Neuronal stem cell (in vitro differentiated cells): ENCODE data around the gene C2orf68.

Experiments
- DNase-seq: peaks from one replicate; pipeline ENCODE4 v3.0.0-alpha.2; 2013; ENCODE audit warnings: low spot score
- H2AFZ ChIP-seq: one replicate; pipeline ENCODE4 v1.6.1; 2013; ENCODE audit warnings: mild to moderate bottlenecking, low read length, inconsistent platforms
- H2AK5ac ChIP-seq: 2 replicates; pipeline ENCODE4 v1.6.1; 2013; ENCODE audit warnings: low read depth, mild to moderate bottlenecking, inconsistent platforms, low read length, moderate library complexity, mixed read lengths
- H2BK120ac ChIP-seq: 2 replicates; pipeline ENCODE4 v1.6.1; 2013; ENCODE audit warnings: low read depth, mild to moderate bottlenecking, inconsistent platforms, low read length, moderate library complexity, mixed read lengths
- H2BK12ac ChIP-seq: one replicate; pipeline ENCODE4 v1.6.1; 2013; ENCODE audit warnings: low read length, inconsistent platforms
- H2BK15ac ChIP-seq: 2 replicates; pipeline ENCODE4 v1.6.1; 2013; ENCODE audit warnings: mild to moderate bottlenecking, low read length, inconsistent platforms, mixed read lengths
- H2BK5ac ChIP-seq: one replicate; pipeline ENCODE4 v1.6.1; 2013; ENCODE audit warnings: inconsistent platforms, mild to moderate bottlenecking, low read length, moderate library complexity
- H3K14ac ChIP-seq: one replicate; pipeline ENCODE4 v1.6.1; 2013; ENCODE audit warnings: low read length, inconsistent platforms
- H3K18ac ChIP-seq: 2 replicates; pipeline ENCODE4 v1.6.1; 2013; ENCODE audit warnings: low read length, inconsistent platforms
- H3K23ac ChIP-seq: 2 replicates; pipeline ENCODE4 v1.6.1; 2013; ENCODE audit warnings: low read depth, mild to moderate bottlenecking, mixed read lengths, low read length, inconsistent platforms; ENCODE audit not compliant: poor library complexity
- H3K27ac ChIP-seq: replicated peaks from 3 replicates; pipeline ENCODE4 v1.5.1; 2013; ENCODE audit warnings: low read length, inconsistent platforms
- H3K27me3 ChIP-seq, 3 experiments: 2 replicates each; pipeline ENCODE4 v1.6.1; 2013; ENCODE audit warnings: low read length in 3 of 3, mild to moderate bottlenecking in 2 of 3, inconsistent platforms in 1 of 3, low read depth in 1 of 3, mixed read lengths in 1 of 3, moderate library complexity in 1 of 3; ENCODE audit not compliant: control insufficient read depth in 3 of 3, insufficient read depth in 3 of 3
- H3K36me3 ChIP-seq, 2 donors: replicated peaks in 1 of 2; 2 replicates each; pipeline ENCODE4 v1.6.1; 2013; ENCODE audit warnings: low read length in 2 of 2; ENCODE audit not compliant: control insufficient read depth in 2 of 2, insufficient read depth in 2 of 2
- H3K4ac ChIP-seq: 2 replicates; pipeline ENCODE4 v1.6.1; 2013; ENCODE audit warnings: inconsistent platforms, mild to moderate bottlenecking, low read length, moderate library complexity
- H3K4me1 ChIP-seq, 2 donors: 1 replicate in 1 of 2; 2 replicates in 1 of 2; pipeline ENCODE4 v1.6.1; 2013; ENCODE audit warnings: low read length in 2 of 2, low read depth in 1 of 2; ENCODE audit not compliant: control insufficient read depth in 2 of 2, insufficient read depth in 1 of 2
- H3K4me2 ChIP-seq: one replicate; pipeline ENCODE4 v1.6.1; 2013; ENCODE audit warnings: mild to moderate bottlenecking, low read length, inconsistent platforms; ENCODE audit not compliant: insufficient read depth, poor library complexity, severe bottlenecking
- H3K4me3 ChIP-seq, 2 donors: 2 replicates each; pipeline ENCODE4 v1.5.1; 2013; ENCODE audit warnings: low read length in 2 of 2, mild to moderate bottlenecking in 2 of 2, inconsistent platforms in 1 of 2, moderate library complexity in 1 of 2
- H3K79me1 ChIP-seq: one replicate; pipeline ENCODE4 v1.6.1; 2013; ENCODE audit warnings: low read depth, mild to moderate bottlenecking, inconsistent platforms, low read length, moderate library complexity
- H3K9ac ChIP-seq: one replicate; pipeline ENCODE4 v1.6.1; 2013; ENCODE audit warnings: mild to moderate bottlenecking, low read depth, low read length, inconsistent platforms; ENCODE audit not compliant: poor library complexity
- H3K9me3 ChIP-seq, 2 donors: replicated peaks in 1 of 2; 2 replicates each; pipeline versions ENCODE3 to v1.6.1; 2013; ENCODE audit warnings: low read length in 2 of 2, mild to moderate bottlenecking in 2 of 2, inconsistent platforms in 1 of 2, low read depth in 1 of 2, mixed read lengths in 1 of 2, moderate library complexity in 1 of 2; ENCODE audit not compliant: control insufficient read depth in 2 of 2, insufficient read depth in 1 of 2
- H4K8ac ChIP-seq: one replicate; pipeline ENCODE4 v1.6.1; 2013; ENCODE audit warnings: low read depth, mild to moderate bottlenecking, inconsistent platforms, low read length, moderate library complexity
- H4K91ac ChIP-seq: one replicate; pipeline ENCODE4 v1.6.1; 2013; ENCODE audit warnings: low read length, low read depth, mild to moderate bottlenecking, inconsistent platforms; ENCODE audit not compliant: poor library complexity
- WGBS, 2 donors: extraction: QIAGEN DNeasy Blood & Tissue Kit; methylation state at CpG; one replicate each; pipeline ENCODE4 v1.1.7; 2013; ENCODE audit warnings: missing lambda C conversion rate in 2 of 2, mixed read lengths in 1 of 2; ENCODE audit not compliant: insufficient read length in 2 of 2, insufficient replicate concordance in 1 of 2; ENCODE audit errors: extremely low coverage in 2 of 2; 5-methylcytosine and 5-hydroxymethylcytosine counted together

Gene C2orf68

DNA sequence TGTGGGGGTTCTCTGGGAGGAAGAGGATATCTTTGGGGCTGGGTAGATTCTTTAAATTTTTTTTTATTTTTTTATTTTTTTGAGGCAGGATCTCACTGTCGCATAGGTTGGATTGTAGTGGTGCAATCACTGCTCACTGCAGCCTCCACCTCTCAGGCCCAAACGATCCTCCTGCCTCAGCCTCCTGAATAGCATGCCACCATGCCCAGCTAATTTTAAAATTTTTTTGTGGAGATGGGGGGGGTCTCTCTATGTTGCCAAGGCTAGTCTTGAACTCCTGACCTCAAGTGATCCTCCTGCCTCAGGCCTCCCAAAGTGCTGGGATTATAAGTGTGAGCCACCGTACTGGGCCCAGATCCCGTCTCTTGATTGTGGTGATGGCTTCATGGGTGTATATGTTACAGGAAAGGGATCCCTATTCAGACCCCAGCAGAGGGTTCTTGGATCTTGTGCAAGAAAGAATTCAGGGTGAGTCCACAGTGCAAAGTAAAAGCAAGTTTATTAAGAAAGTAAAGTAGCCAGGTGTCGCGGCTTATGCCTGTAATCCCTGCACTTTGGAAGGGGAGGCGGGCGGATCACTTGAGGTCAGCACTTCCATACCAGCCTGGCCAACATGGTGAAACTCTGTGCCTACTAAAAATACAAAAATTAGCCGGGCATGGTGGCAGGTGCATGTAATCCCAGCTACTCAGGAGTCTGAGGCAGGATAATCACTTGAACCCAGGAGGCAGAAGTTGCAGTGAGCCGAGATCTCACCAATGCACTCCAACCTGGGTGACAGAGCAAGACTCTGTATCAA is 2.0 kb upstream of the C2orf68 start:
- no peak overlapping the region for H2AFZ ChIP-seq
- no peaks in the 10 kb centered on the region for H3K27me3 ChIP-seq
- H3K4ac ChIP-seq, result no peak overlapping the region
- no peaks in the 10 kb centered on the region for H3K9me3 ChIP-seq
- no peak overlapping the region for H3K4me2 ChIP-seq
- no CpG with 5 or more reads among the region's 10 CpGs for WGBS, 2 donors
- peaks cover 9 to 10% of the 10 kb centered on the region in 2 donors for H3K4me1 ChIP-seq
- H2BK5ac ChIP-seq, result no peak overlapping the region
- no peak overlapping the region for H2BK120ac ChIP-seq
- H3K4me3 ChIP-seq, result no peak overlapping the region
- no peak overlapping the region for H3K18ac ChIP-seq
- H2BK15ac ChIP-seq, result no peak overlapping the region
- no peak overlapping the region for H3K27ac ChIP-seq
- no peak overlapping the region for H2BK12ac ChIP-seq
- H3K36me3 ChIP-seq, result peaks cover 5 to 30% of the 10 kb centered on the region in 2 donors
- no peak overlapping the region for H3K9ac ChIP-seq
- no peak for DNase-seq
- no peak overlapping the region for H2AK5ac ChIP-seq
- H4K8ac ChIP-seq, result no peak overlapping the region
- H3K23ac ChIP-seq, result no peak overlapping the region
- peaks cover 11% of the 10 kb centered on the region for H3K79me1 ChIP-seq
- H3K14ac ChIP-seq, result no peak overlapping the region
- H4K91ac ChIP-seq, result no peak overlapping the region

GRCh38 chr2:85611217-85611704 is 605 bp downstream of the C2orf68 start:
- Histone ChIP-seq H4K91ac (no peak overlapping the region), H2BK5ac (peak overlapping the region; percentile 93), H3K18ac (peak overlapping the region; percentile 99), H3K14ac (peak overlapping the region; percentile 82), H3K27me3 (no peaks in the 10 kb centered on the region), H3K4me1 (peaks cover 4 to 5% of the 10 kb centered on the region in 2 donors), H3K4ac (peak overlapping the region; percentile 84), H2AFZ (peak overlapping the region; percentile 95), H2AK5ac (peak overlapping the region; percentile 97), H3K9ac (peak overlapping the region; percentile 99), H2BK12ac (peak overlapping the region; percentile 58), H2BK15ac (peak overlapping the region; percentile 37), H4K8ac (peak overlapping the region; percentile 65), H3K79me1 (peaks cover 8% of the 10 kb centered on the region), H3K4me2 (peak overlapping the region; percentile 80), H3K9me3 (no peaks in the 10 kb centered on the region), H2BK120ac (no peak overlapping the region), H3K36me3 (peaks cover 17 to 42% of the 10 kb centered on the region in 2 donors), H3K4me3 (peak overlapping the region; percentile 93 to 95), H3K27ac (no peak overlapping the region), H3K23ac (peak overlapping the region; percentile 95)
- DNase-seq, result no peak
- no CpG with 5 or more reads among the region's 24 CpGs for WGBS, 2 donors

DNA sequence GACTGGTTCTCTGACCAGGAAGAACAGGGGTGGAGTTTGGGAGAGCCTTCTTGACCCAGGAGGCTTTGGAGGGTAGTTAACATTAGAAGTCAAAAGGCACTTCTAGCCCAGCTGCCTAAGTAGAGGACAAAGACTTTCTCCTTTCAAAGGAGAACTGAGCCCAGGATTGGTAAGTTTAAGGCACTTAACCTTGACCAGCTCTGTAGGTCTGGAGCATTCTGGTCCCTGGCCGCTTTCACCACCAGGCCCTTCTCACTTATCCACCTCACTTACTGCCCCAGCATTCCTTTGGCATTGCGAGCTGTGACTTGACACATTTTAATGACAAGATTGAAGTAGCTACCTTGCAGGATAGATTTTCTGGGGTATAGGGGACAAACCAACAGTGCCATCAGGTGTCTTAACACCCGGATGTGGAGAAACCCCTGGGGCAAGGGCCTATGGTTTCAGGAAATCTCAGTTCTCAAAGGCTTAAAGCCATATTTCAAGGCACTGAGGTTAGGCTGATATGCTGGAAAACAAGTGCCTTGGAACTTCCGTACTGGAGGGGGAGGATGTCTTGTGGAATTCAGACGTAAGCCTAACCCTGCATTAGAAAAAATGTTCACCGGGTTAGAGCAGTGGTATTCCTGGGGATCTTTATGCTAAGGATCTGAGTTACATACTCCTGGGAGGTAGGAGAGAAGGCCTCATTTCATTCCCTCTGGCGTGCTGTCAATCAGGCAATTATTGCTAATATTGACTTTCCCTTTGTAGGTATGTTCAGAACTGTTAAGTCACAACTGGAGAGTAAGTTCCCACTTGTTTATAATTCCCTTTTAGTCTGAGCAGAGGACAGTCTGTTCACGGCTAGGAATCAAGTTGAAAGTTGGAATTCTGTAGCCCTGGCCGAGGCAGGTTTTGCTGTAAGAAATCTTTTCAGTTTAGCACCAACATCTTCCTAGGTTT is 4.3 kb downstream of the C2orf68 start:
- H2BK12ac ChIP-seq, result no peak overlapping the region
- no CpG with 5 or more reads among the region's 9 CpGs for WGBS, 2 donors
- H3K9me3 ChIP-seq, result peaks cover 0 to 2% of the 10 kb centered on the region in 2 donors
- H2AK5ac ChIP-seq, result no peak overlapping the region
- H4K8ac ChIP-seq, result no peak overlapping the region
- no peak overlapping the region for H3K4me3 ChIP-seq
- H3K4me2 ChIP-seq, result no peak overlapping the region
- H3K18ac ChIP-seq, result no peak overlapping the region
- H3K14ac ChIP-seq, result no peak overlapping the region
- H3K4ac ChIP-seq, result no peak overlapping the region
- H2BK5ac ChIP-seq, result no peak overlapping the region
- H3K27me3 ChIP-seq, result no peaks in the 10 kb centered on the region
- no peak overlapping the region for H3K9ac ChIP-seq
- no peak overlapping the region for H2BK120ac ChIP-seq
- no peak overlapping the region for H3K27ac ChIP-seq
- no peak overlapping the region for H4K91ac ChIP-seq
- no peak for DNase-seq
- peaks cover 6 to 7% of the 10 kb centered on the region in 2 donors for H3K4me1 ChIP-seq
- no peak overlapping the region for H3K23ac ChIP-seq
- no peak overlapping the region for H2BK15ac ChIP-seq
- H3K79me1 ChIP-seq, result peaks cover 6% of the 10 kb centered on the region
- no peak overlapping the region for H2AFZ ChIP-seq
- H3K36me3 ChIP-seq, result peaks cover 17 to 61% of the 10 kb centered on the region in 2 donors

- H3K23ac ChIP-seq, result no peak overlapping the region
- no peak overlapping the region for H3K4me3 ChIP-seq
- H3K4me2 ChIP-seq, result no peak overlapping the region
- no peak overlapping the region for H3K14ac ChIP-seq
- no peak overlapping the region for H2BK15ac ChIP-seq
- no peak overlapping the region for H3K18ac ChIP-seq
- no peak overlapping the region for H3K9ac ChIP-seq
- H3K27ac ChIP-seq, result no peak overlapping the region
- H2BK120ac ChIP-seq, result no peak overlapping the region
- H3K4me1 ChIP-seq, result peaks cover 7 to 9% of the 10 kb centered on the region in 2 donors
- H2BK5ac ChIP-seq, result no peak overlapping the region
- no peak overlapping the region for H4K8ac ChIP-seq
- H2AFZ ChIP-seq, result no peak overlapping the region
- no peak overlapping the region for H2BK12ac ChIP-seq
- H3K4ac ChIP-seq, result no peak overlapping the region
- peaks cover 0 to 2% of the 10 kb centered on the region in 2 donors for H3K9me3 ChIP-seq
- H3K27me3 ChIP-seq, result no peaks in the 10 kb centered on the region
- H2AK5ac ChIP-seq, result no peak overlapping the region
- DNase-seq, result no peak
- peaks cover 7% of the 10 kb centered on the region for H3K79me1 ChIP-seq
- peaks cover 17 to 61% of the 10 kb centered on the region in 2 donors for H3K36me3 ChIP-seq
- no peak overlapping the region for H4K91ac ChIP-seq
- WGBS, 2 donors, result no CpG with 5 or more reads among the region's 7 CpGs
These were observed 5.8 kb downstream of the C2orf68 start for GRCh38 chr2:85606116-85606455.
